ENCODE data around the gene MAD1L1.

DNA sequence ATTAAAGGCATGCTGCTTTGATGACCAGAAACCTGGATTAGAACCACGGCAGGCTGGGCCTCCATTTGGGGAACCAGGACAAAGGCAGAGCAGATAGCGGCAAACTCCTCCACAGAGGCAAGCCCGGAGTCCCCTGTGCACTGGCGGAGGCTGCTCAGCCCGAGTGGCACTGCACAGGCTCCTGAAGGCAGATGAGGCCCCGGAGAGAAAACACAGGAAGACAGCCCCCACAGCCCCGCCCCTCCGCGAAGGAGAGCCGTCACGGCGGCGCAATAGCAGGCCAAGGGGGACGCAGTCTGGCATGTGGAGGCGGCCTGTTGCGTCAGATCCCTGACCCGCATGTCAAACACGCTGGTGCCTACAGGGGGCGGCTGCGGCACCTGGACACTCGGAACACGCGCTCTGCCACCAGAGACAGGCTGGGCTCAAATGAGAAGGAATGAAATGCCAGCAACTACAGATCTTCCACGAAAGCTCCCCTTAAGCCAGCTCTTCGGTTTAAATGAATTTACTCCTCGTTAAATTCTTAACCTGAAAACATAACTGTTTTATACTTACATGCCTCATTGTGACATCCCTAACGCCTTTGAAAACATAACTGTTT lies 128.5 kb downstream of the MAD1L1 start:
- TF ChIP-seq, protein P1, sequence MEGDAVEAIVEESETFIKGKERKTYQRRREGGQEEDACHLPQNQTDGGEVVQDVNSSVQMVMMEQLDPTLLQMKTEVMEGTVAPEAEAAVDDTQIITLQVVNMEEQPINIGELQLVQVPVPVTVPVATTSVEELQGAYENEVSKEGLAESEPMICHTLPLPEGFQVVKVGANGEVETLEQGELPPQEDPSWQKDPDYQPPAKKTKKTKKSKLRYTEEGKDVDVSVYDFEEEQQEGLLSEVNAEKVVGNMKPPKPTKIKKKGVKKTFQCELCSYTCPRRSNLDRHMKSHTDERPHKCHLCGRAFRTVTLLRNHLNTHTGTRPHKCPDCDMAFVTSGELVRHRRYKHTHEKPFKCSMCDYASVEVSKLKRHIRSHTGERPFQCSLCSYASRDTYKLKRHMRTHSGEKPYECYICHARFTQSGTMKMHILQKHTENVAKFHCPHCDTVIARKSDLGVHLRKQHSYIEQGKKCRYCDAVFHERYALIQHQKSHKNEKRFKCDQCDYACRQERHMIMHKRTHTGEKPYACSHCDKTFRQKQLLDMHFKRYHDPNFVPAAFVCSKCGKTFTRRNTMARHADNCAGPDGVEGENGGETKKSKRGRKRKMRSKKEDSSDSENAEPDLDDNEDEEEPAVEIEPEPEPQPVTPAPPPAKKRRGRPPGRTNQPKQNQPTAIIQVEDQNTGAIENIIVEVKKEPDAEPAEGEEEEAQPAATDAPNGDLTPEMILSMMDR (IDR thresholded peaks at IDR 0.05): peak; percentile 55 to 86 (median 71)
- TF ChIP-seq POLR2A (IDR thresholded peaks at IDR 0.05): no peak
